Fibroblast of pulmonary artery (primary cell): ENCODE data around the gene LINS1.

Experiments
- DNase-seq: peaks from one replicate; pipeline ENCODE4 v3.0.0-alpha.2; 2010; ENCODE audit warnings: low read depth
- H3K4me3 ChIP-seq: replicated peaks from 2 replicates; pipeline ENCODE4 v1.5.1; 2011; ENCODE audit warnings: low read depth, mild to moderate bottlenecking, control low read depth, low read length, moderate library complexity
- CTCF ChIP-seq: IDR thresholded peaks from 2 replicates; pipeline ENCODE4 v1.5.1; 2011; ENCODE audit warnings: mild to moderate bottlenecking, control low read depth, low read length, inconsistent platforms; ENCODE audit errors: missing control alignments

Gene LINS1

GRCh38 chr15:100573526-100573925 lies 28.5 kb downstream of the LINS1 start:
- TF ChIP-seq CTCF, result no peak
- H3K4me3 ChIP-seq, result no peak overlapping the region
- DNase-seq, result no peak

GRCh38 chr15:100572362-100572983 lies 29.5 kb downstream of the LINS1 start:
- no peak overlapping the region for H3K4me3 ChIP-seq
- peak; percentile 35 for TF ChIP-seq CTCF
- DNase-seq, result peak; percentile 55

GRCh38 chr15:100571592-100572167 lies 30.3 kb downstream of the LINS1 start:
- TF ChIP-seq CTCF, result no peak
- no peak for DNase-seq
- no peak overlapping the region for H3K4me3 ChIP-seq

GRCh38 chr15:100570735-100571313 lies 31.2 kb downstream of the LINS1 start:
- H3K4me3 ChIP-seq, result no peak overlapping the region
- DNase-seq, result no peak
- TF ChIP-seq CTCF, result no peak

- peak; percentile 7 for DNase-seq
- no peak for TF ChIP-seq CTCF
- H3K4me3 ChIP-seq, result no peak overlapping the region
Observed at GRCh38 chr15:100570275-100570674, 31.7 kb downstream of the LINS1 start.

- H3K4me3 ChIP-seq, result no peak overlapping the region
- DNase-seq, result no peak
- TF ChIP-seq CTCF, result no peak
Observed at GRCh38 chr15:100569391-100569790, 32.6 kb downstream of the LINS1 start.
